Ovary (tissue), 3 donors: ENCODE data around the gene DIP2C.

ENCODE experiments used
- CTCF ChIP-seq, 3 donors: fragments of 450-650 bp in 2 of 3; fragments of 200-600 bp in 1 of 3; IDR thresholded peaks; one replicate each; pipeline versions ENCODE4 v1.5.1 to v1.8.0; 2016 to 2022; ENCODE audit warnings: antibody characterized with exemption in 3 of 3, mild to moderate bottlenecking in 1 of 3
- EP300 ChIP-seq: sonication (generic); formaldehyde crosslinking; IDR thresholded peaks from one replicate; pipeline ENCODE4 v1.6.1; 2017; ENCODE audit warnings: antibody characterized with exemption
- POLR2A ChIP-seq: fragments of 450-650 bp; IDR thresholded peaks from one replicate; pipeline ENCODE4 v1.6.1; 2017; ENCODE audit warnings: antibody characterized with exemption, mild to moderate bottlenecking, moderate library complexity
- donor health status: DM: no; HTN: no; CAD: no.

GRCh38 chr10:348456-348855 lies 341.0 kb downstream of the DIP2C start:
- TF ChIP-seq POLR2A (no peak), CTCF (IDR thresholded peaks at IDR 0.05) (no peak), EP300 (no peak)
